HepG2 (cell line): ENCODE data around the gene FBXL13. TPM values are rescaled to one million over a fixed set of nuclear protein-coding genes. Genes with fewer than 3 reads are reported as not detected.

ENCODE experiments used
- CTCF ChIP-seq: sonication (generic); formaldehyde crosslinking; IDR thresholded peaks from 2 replicates; pipeline ENCODE4 v1.5.0; 2020; ENCODE audit warnings: mild to moderate bottlenecking, missing genetic modification reagents, moderate library complexity
- GTF2F1 ChIP-seq: fragments of 150-350 bp; IDR thresholded peaks from 2 replicates; pipeline ENCODE4 v1.6.1; 2014; ENCODE audit warnings: low read length
- HOXD1 ChIP-seq: sonication (generic); formaldehyde crosslinking; IDR thresholded peaks from 2 replicates; pipeline ENCODE4 v1.5.0; 2020; ENCODE audit warnings: missing genetic modification reagents
- LRRFIP1 ChIP-seq: sonication (generic); formaldehyde crosslinking; conservative IDR thresholded peaks from 2 replicates; pipeline ENCODE4 v1.4.0; 2020; ENCODE audit warnings: missing genetic modification reagents
- POGZ ChIP-seq: sonication (generic); formaldehyde crosslinking; IDR thresholded peaks from 2 replicates; pipeline ENCODE4 v1.4.0; 2020; ENCODE audit warnings: mild to moderate bottlenecking, missing genetic modification reagents
- RARA ChIP-seq: IDR thresholded peaks from 2 replicates; pipeline ENCODE4 v1.6.1; 2016; ENCODE audit warnings: missing genetic modification reagents, missing compliant biosample characterization
- RERE ChIP-seq: IDR thresholded peaks from 2 replicates; pipeline ENCODE4 v1.6.1; 2016; ENCODE audit warnings: low read depth, missing genetic modification reagents, missing compliant biosample characterization
- SAP130 ChIP-seq: IDR thresholded peaks from 2 replicates; pipeline ENCODE4 v1.6.1; 2016; ENCODE audit warnings: low read depth
- SRF ChIP-seq: IDR thresholded peaks from 2 replicates; pipeline ENCODE4 v1.6.1; 2011; ENCODE audit warnings: mild to moderate bottlenecking, low read depth, low read length, moderate library complexity
- TBX3 ChIP-seq: fragments of 450-650 bp; IDR thresholded peaks from 2 replicates; pipeline ENCODE4 v1.6.1; 2017; ENCODE audit warnings: antibody characterized with exemption, mild to moderate bottlenecking, inconsistent platforms, borderline replicate concordance
- TGIF2 ChIP-seq: IDR thresholded peaks from 2 replicates; pipeline ENCODE4 v1.6.1; 2016; ENCODE audit warnings: control low read depth, missing compliant biosample characterization
- TOPORS ChIP-seq: sonication (generic); formaldehyde crosslinking; IDR thresholded peaks from 2 replicates; pipeline ENCODE4 v1.8.0; 2023; ENCODE audit warnings: mild to moderate bottlenecking, missing genetic modification reagents
- ZKSCAN1 ChIP-seq: fragments of 150-350 bp; IDR thresholded peaks from 2 replicates; pipeline ENCODE4 v1.6.1; 2014; ENCODE audit warnings: low read length
- ZNF451 ChIP-seq: sonication (generic); formaldehyde crosslinking; IDR thresholded peaks from 2 replicates; pipeline ENCODE4 v1.5.0; 2020; ENCODE audit warnings: mild to moderate bottlenecking, missing genetic modification reagents
- ZNF550 ChIP-seq: sonication (generic); formaldehyde crosslinking; IDR thresholded peaks from 2 replicates; pipeline ENCODE4 v1.4.0; 2020; ENCODE audit warnings: mild to moderate bottlenecking, missing genetic modification reagents, borderline replicate concordance
- ZNF639 ChIP-seq: conservative IDR thresholded peaks from 2 replicates; pipeline ENCODE4 v1.6.1; 2018; ENCODE audit warnings: missing genetic modification reagents
- ZNF713 ChIP-seq: sonication (generic); formaldehyde crosslinking; IDR thresholded peaks from 2 replicates; pipeline ENCODE4 v1.4.0; 2020; ENCODE audit warnings: mild to moderate bottlenecking, missing genetic modification reagents
- ZSCAN30 ChIP-seq: sonication (generic); formaldehyde crosslinking; IDR thresholded peaks from 2 replicates; pipeline ENCODE4 v1.5.0; 2020; ENCODE audit warnings: mild to moderate bottlenecking, missing genetic modification reagents
- polyA plus RNA-seq, 8 experiments: library from polyadenylated mRNA; depleted of rRNA in 3 of 8; stranded (reverse) in 7 of 8; unstranded in 1 of 8; fragments of >200 nt; fragmentation: Illumina TruSeq in 4 of 8; extraction: Trizol in 4 of 8; gene quantifications; 2 replicates each; pipeline versions ENCODE4 v1.2.1 to v1.2.3, GENCODE V29; 2011 to 2016; ENCODE audit warnings: low read depth in 4 of 8, missing spikeins in 1 of 8, mixed read lengths in 1 of 8; ENCODE audit not compliant: insufficient read depth in 1 of 8
- total RNA-seq, 5 experiments: library from RNA; depleted of rRNA; stranded (reverse); fragments of >200 nt; fragmentation: Illumina TruSeq; extraction: Trizol; gene quantifications; 2 replicates each; pipeline ENCODE4 v1.2.3, GENCODE V29; 2016; ENCODE audit warnings: low read depth in 1 of 5
- TF ChIP-seq, protein P1 (sequence below): sonication (generic); formaldehyde crosslinking; IDR thresholded peaks from 2 replicates; pipeline ENCODE4 v1.8.0; 2022; ENCODE audit warnings: mild to moderate bottlenecking, missing genetic modification reagents, moderate library complexity

Gene FBXL13
- total and polyA plus RNA-seq, 2 of the 13 experiments (the other 11 are each of a cell fraction or from before 2014, with no cell fraction given): 0.24 to 0.77 TPM

DNA sequence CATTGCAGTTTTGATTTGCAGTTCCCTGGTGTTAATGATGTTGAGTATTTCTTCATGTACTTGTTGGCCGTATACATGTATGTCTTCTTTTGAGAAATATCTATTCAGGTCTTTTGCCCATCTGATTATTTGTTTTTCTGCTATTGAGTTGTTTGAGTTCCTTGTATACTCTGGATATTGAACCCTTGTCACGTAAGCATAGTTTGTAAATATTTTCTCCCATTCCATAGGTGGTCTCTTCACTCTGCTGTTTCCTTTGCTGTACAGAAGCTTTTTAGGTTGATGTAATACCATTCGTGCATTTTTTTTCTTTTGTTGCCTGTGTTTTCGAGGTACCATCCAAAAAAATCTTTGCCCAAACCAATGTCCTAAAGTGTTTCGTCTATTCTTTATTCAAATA lies 205.4 kb downstream of the FBXL13 start (continued):
- no peak for TF ChIP-seq LRRFIP1 (CRISPR knock-in tag)
- no peak for TF ChIP-seq SAP130
- TF ChIP-seq TOPORS (CRISPR knock-in tag): no peak
- no peak for TF ChIP-seq ZKSCAN1
- peak; percentile 76 for TF ChIP-seq RARA
- no peak for TF ChIP-seq ZSCAN30 (CRISPR knock-in tag)
- no peak for TF ChIP-seq ZNF550 (CRISPR knock-in tag)
- no peak for TF ChIP-seq ZNF713 (CRISPR knock-in tag)
- no peak for TF ChIP-seq TGIF2 (CRISPR knock-in tag)
- no peak for TF ChIP-seq SRF
- no peak for TF ChIP-seq ZNF639 (CRISPR knock-in tag)
- no peak for TF ChIP-seq ZNF451 (CRISPR knock-in tag)
- TF ChIP-seq HOXD1 (CRISPR knock-in tag): no peak
- TF ChIP-seq TBX3: peak; percentile 76; the same call in 1 of the 2 replicates
- no peak for TF ChIP-seq RERE (CRISPR knock-in tag)
- TF ChIP-seq GTF2F1: no peak
- TF ChIP-seq, protein P1, sequence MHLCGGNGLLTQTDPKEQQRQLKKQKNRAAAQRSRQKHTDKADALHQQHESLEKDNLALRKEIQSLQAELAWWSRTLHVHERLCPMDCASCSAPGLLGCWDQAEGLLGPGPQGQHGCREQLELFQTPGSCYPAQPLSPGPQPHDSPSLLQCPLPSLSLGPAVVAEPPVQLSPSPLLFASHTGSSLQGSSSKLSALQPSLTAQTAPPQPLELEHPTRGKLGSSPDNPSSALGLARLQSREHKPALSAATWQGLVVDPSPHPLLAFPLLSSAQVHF (CRISPR knock-in tag): no peak
- peak; percentile 29; the same call in 1 of the 2 replicates for TF ChIP-seq POGZ (CRISPR knock-in tag)
- no peak for TF ChIP-seq CTCF (CRISPR knock-in tag)
